HG02938 (cell line): ENCODE data around the gene SPECC1L.

Experiments
- ATAC-seq: cut with Tn5 transposase; IDR thresholded peaks from one replicate; pipeline ENCODE4 v1.9.1; 2021; ENCODE audit warnings: mild to moderate bottlenecking, moderate library complexity; ENCODE audit not compliant: unreplicated experiment

Gene SPECC1L

GRCh38 chr22:24394254-24394653 is 123.6 kb downstream of the SPECC1L start:
- no peak for ATAC-seq

DNA sequence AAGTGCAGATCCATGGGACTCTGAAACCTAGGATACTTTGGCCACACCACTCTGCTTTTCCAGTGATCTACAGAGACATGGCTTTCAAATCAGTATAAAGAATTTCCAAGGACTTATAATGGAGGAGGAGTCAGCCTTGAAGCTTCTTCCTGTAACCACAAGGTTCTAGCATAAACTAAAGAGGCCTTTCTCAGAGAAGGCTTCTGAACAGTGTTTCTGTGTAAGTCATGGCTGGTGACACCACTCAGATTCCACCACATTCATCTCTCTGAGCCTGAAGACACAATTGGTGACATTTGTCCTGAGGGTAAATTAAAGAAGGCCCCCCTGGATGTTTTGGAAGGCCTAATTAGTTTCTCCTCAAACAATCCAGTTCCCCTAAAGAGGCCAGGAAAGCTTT is 127.8 kb downstream of the SPECC1L start:
- no peak for ATAC-seq

DNA sequence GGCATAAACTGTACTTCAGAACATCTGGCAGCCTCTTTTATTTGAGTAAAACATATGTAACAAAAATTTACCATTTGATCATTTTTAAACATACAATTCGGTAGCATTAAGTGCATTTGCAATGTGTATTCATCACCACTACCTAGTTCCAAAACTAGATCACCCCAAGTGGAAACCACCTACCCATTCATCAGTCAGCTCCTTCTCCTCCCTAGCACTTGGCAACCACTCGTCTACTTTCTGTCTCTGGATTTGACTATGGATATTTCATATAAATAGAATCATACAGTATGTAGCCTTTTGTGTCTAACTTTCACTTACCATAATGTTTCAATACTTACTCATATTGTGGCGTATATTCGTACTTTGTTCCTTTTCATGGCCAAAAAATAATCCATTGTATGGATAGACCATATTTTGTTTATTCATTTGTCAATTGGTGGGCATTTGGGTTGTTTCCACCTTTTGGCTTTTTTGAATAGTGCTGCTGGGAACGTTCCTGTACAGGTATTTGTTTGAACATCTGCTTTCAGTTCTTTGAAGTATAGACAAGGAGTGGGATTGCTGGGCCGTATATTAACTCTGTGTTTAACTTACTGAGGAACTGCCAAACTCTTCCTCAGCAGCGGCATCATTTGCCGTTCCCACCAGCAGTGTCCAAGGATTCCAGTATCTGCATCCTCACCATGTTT is 129.5 kb downstream of the SPECC1L start:
- no peak for ATAC-seq

GRCh38 chr22:24400726-24401596 is 130.3 kb downstream of the SPECC1L start:
- no peak for ATAC-seq

GRCh38 chr22:24401931-24402367 is 131.3 kb downstream of the SPECC1L start:
- ATAC-seq: no peak

DNA sequence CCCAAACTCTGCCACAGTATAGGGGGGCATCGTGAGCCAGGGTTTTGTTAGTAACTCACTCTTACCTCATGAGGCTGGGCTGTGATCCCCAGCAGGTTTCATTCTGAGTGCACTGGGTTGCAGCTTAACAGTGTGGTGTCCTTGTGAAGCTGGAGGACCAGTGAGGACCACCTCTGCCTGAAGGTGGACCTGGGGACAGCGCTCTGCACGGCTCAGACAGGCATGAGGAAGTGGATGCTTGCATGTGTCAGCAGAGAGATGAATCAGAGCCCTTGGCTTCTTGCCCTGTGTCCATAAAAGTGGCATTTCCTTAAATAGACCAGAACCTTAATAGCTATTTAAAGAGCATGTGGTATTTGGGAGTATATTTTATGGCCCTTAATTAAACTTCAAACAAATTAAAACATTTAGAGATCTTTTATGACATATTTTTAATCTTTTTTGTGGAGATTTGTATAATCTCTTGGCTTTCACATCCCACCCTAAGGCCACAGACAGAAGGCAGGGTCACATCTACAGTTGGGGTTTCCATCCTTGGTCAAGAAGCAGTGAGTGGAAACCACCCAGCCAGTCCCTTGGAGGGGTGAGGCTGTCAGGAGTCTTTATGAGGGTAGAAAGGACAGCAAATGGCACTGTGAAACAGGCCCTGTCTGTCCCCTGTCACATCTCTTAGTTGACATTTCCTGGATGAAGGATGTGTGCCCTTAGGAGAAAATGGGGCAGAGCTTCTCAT is 132.0 kb downstream of the SPECC1L start:
- ATAC-seq: no peak

GRCh38 chr22:24403346-24403745 is 132.7 kb downstream of the SPECC1L start:
- ATAC-seq: no peak

DNA sequence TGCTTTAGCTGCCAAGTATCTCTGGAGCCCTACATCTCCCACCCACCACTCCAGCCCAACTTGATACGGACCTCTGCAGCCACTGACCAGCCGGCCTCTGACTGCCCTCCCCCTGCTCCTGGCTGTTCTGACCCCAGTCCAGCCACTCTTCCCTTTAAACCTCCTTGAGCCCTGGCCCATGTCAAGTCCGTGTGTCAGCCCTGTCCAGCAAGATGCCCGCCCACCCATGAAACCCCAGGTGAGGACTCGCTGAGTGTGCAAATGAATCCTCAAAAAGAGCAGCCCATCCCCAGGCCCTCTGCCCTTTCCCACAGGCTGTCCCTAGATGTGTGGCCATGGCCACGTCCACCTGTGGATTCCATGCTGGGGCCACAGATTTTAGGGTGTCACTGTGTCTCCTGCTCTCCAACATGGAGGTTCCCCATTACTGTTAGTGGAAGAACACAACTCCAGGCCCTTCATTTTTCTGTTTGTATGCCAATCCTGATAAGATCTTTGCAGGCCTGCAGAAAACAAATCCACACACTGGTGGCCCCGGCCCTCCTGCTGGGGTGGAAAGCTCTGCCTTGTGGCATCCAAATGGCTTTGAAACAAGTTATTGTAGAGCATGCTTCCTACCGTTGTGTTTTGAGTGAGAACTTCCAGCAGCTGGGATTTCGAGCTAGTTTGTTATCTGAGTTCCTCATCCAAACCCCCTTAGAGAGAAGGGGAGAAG is 134.1 kb downstream of the SPECC1L start:
- ATAC-seq: no peak

- no peak for ATAC-seq
These were observed 135.1 kb downstream of the SPECC1L start for GRCh38 chr22:24405631-24406321.

GRCh38 chr22:24406322-24407277 is 136.0 kb downstream of the SPECC1L start:
- no peak for ATAC-seq

DNA sequence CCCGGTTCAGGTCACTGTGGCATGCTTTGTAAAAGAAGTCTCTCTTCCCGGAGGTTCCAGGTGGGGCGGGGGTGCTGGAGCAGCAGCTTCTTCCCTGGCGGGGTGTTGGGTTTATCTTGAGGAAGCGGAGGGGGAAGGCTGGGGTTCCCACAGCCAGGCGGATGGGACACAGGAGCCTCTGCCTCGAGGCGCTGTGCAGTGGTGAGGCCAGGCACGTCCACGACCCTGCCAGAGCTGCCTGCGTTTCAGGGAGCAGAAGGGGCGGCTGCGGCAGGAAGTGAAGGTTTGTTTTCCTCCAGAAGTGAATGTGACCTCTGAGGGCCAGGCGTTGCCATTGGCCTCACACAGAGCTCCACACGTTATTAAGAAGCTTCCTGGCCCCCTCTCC is 136.6 kb downstream of the SPECC1L start:
- ATAC-seq: no peak

GRCh38 chr22:24407884-24408283 is 137.3 kb downstream of the SPECC1L start:
- no peak for ATAC-seq

DNA sequence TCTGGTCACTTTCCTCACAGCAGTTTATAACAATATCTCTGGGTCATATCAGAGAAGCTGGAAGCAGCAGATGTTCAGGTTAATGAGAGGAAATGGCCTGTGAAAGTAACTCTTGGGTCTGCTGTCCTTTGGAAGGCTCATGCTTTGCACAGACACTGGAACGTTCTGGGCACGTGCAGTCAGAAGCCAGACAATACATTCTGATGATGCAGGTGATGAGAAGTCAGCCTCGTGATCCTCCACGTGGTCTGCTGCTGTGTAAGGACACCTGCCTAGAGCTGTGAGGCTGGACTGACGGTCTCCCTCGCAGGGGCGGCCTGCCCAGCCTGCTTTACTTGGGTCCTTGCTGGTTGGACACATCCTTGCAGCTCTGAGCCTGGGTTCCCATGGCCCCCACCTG is 138.0 kb downstream of the SPECC1L start:
- no peak for ATAC-seq

DNA sequence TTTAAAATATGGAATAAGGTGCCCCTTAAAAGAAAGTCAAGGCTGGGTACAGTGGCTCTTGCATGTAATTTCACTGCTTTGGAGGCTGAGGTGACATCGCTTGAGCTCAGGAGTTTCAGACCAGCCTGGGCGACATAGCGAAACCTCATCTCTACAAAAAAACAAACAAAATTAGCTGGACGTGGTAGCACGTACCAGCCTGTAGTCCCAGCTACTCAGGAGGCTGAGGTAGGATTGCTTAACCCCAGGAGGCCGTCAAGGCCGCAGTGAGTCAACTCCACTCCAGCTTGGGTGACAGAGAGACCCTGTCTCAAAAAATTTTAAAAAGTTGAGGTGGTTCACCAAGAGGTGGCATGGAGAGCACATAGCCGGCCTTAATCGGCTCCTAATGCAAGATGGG is 139.1 kb downstream of the SPECC1L start:
- no peak for ATAC-seq

GRCh38 chr22:24410110-24410856 is 139.7 kb downstream of the SPECC1L start:
- ATAC-seq: no peak

GRCh38 chr22:24411256-24412004 is 140.8 kb downstream of the SPECC1L start:
- ATAC-seq: no peak

GRCh38 chr22:24412274-24412673 is 141.6 kb downstream of the SPECC1L start:
- no peak for ATAC-seq

- ATAC-seq: no peak
These were observed 142.6 kb downstream of the SPECC1L start for GRCh38 chr22:24413271-24413670.
